Measurements from ENCODE around the gene DDO. TPM values are rescaled to one million over a fixed set of nuclear protein-coding genes. Genes with fewer than 3 reads are reported as not detected.

Gene DDO
- total and polyA plus RNA-seq, 2 donors (not counting 3 experiments of a cell fraction or from before 2014, with no cell fraction given) = not detected

- no peaks in the 10 kb centered on the region for H3K9me3 ChIP-seq (replicated peaks; ENCODE audit: control insufficient read depth, insufficient read depth, low read length)
- H3K79me2 ChIP-seq (ENCODE audit: control insufficient read depth, insufficient read depth, low read length) = no peaks in the 10 kb centered on the region
- no peaks in the 10 kb centered on the region for H3K4me1 ChIP-seq (ENCODE audit: control insufficient read depth, extremely low read depth, insufficient read depth, low read length)
- CTCF ChIA-PET = no interaction called here
- no peak overlapping the region for H3K4me3 ChIP-seq (replicated peaks in 1 of 3; ENCODE audit: insufficient read depth in 1 of 3, low read depth in 1 of 3, low read length in 3 of 3)
- H3K27me3 ChIP-seq (ENCODE audit: control insufficient read depth in 2 of 2, insufficient read depth in 2 of 2, low read length in 2 of 2) = peaks cover 42 to 65% of the 10 kb centered on the region in 2 experiments
- no peaks in the 10 kb centered on the region for H3K36me3 ChIP-seq (ENCODE audit: control insufficient read depth in 2 of 2, extremely low read depth in 1 of 2, insufficient read depth in 2 of 2, low read length in 2 of 2)
- no peaks in the 10 kb centered on the region for H3K9me1 ChIP-seq (replicated peaks; ENCODE audit: control insufficient read depth, extremely low read depth, insufficient read depth, low read length)
- TF ChIP-seq GATA2 (IDR thresholded peaks at IDR 0.05; ENCODE audit: insufficient read depth, insufficient read length, low read depth, low read length) = no peak
- TF ChIP-seq POLR2AphosphoS5 (IDR thresholded peaks at IDR 0.05; ENCODE audit: insufficient read depth, low read depth, low read length) = no peak
- TF ChIP-seq MYC (IDR thresholded peaks at IDR 0.05; ENCODE audit: low read depth, low read length) = no peak
- TF ChIP-seq MAX (IDR thresholded peaks at IDR 0.05; ENCODE audit: insufficient read depth, insufficient read length) = no peak
- no peak for TF ChIP-seq POLR2A (IDR thresholded peaks at IDR 0.05; ENCODE audit: low read depth, low read length)
- TF ChIP-seq, protein P1, sequence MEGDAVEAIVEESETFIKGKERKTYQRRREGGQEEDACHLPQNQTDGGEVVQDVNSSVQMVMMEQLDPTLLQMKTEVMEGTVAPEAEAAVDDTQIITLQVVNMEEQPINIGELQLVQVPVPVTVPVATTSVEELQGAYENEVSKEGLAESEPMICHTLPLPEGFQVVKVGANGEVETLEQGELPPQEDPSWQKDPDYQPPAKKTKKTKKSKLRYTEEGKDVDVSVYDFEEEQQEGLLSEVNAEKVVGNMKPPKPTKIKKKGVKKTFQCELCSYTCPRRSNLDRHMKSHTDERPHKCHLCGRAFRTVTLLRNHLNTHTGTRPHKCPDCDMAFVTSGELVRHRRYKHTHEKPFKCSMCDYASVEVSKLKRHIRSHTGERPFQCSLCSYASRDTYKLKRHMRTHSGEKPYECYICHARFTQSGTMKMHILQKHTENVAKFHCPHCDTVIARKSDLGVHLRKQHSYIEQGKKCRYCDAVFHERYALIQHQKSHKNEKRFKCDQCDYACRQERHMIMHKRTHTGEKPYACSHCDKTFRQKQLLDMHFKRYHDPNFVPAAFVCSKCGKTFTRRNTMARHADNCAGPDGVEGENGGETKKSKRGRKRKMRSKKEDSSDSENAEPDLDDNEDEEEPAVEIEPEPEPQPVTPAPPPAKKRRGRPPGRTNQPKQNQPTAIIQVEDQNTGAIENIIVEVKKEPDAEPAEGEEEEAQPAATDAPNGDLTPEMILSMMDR (IDR thresholded peaks at IDR 0.05; ENCODE audit: extremely low read depth in 1 of 2, insufficient read depth in 1 of 2, low read depth in 1 of 2, low read length in 2 of 2) = no peak
- TF ChIP-seq JUN (IDR thresholded peaks at IDR 0.05; ENCODE audit: borderline replicate concordance, insufficient read depth, insufficient read length, low read depth) = no peak
- TF ChIP-seq FOS (IDR thresholded peaks at IDR 0.05; ENCODE audit: borderline replicate concordance, insufficient read depth, low read length) = no peak
- no peak for TF ChIP-seq EZH2 (IDR thresholded peaks at IDR 0.05; ENCODE audit: borderline replicate concordance, low read depth, low read length, severe bottlenecking)
- intact Hi-C loops (cut with micrococcal nuclease) (no loop called here), dilution Hi-C loops (cut with MboI; ENCODE audit: extremely low pct_ligation_motif_present, low sequenced_read_pairs) (no loop called here)
- H3K9ac ChIP-seq (replicated peaks; ENCODE audit: extremely low read depth, insufficient read depth, low read length) = no peak overlapping the region
- H3K27ac ChIP-seq (ENCODE audit: insufficient read depth, low read depth, low read length) = no peak overlapping the region
- H3K4me2 ChIP-seq (ENCODE audit: insufficient read depth, low read length) = no peak overlapping the region
- no peaks in the 10 kb centered on the region for H4K20me1 ChIP-seq (replicated peaks; ENCODE audit: control insufficient read depth, extremely low read depth, insufficient read depth, low read length)
- no peak overlapping the region for H2AFZ ChIP-seq (ENCODE audit: low read depth, low read length)
- POLR2A ChIA-PET = no interaction called here
- FAIRE-seq (no peak), DNase-seq (ENCODE audit: low read depth, low spot score) (no peak)
- BruUV-seq (replicated peaks) = no TSS peak
Measured at GRCh38 chr6:110359556-110359955, 55.8 kb downstream of the DDO start.
